C4-2B (cell line): ENCODE results near the gene DHCR7.

ENCODE experiments used
- H3K27ac ChIP-seq: fragments of 450-650 bp; 2 replicates; pipeline ENCODE4 v1.5.1; 2017
- CTCF ChIP-seq: fragments of 450-650 bp; conservative IDR thresholded peaks from 2 replicates; pipeline ENCODE4 v1.5.1; 2017; ENCODE audit warnings: mild to moderate bottlenecking
- ZFX ChIP-seq: fragments of 450-650 bp; IDR thresholded peaks from 2 replicates; pipeline ENCODE4 v1.6.1; 2017

Gene DHCR7

GRCh38 chr11:71490044-71490730 is 42.0 kb upstream of the DHCR7 start:
- H3K27ac ChIP-seq: no peak overlapping the region
- no peak for TF ChIP-seq ZFX

GRCh38 chr11:71489311-71490043 is 41.3 kb upstream of the DHCR7 start:
- H3K27ac ChIP-seq: no peak overlapping the region
- TF ChIP-seq CTCF (no peak), ZFX (no peak)

- H3K27ac ChIP-seq: no peak overlapping the region
- TF ChIP-seq CTCF (no peak), ZFX (no peak)
Observed at GRCh38 chr11:71488681-71489270, 40.6 kb upstream of the DHCR7 start.

GRCh38 chr11:71486320-71486719 is 38.1 kb upstream of the DHCR7 start:
- TF ChIP-seq CTCF (no peak), ZFX (no peak)
- H3K27ac ChIP-seq: no peak overlapping the region

GRCh38 chr11:71485466-71485865 is 37.3 kb upstream of the DHCR7 start:
- TF ChIP-seq CTCF (no peak), ZFX (no peak)
- no peak overlapping the region for H3K27ac ChIP-seq

- no peak overlapping the region for H3K27ac ChIP-seq
- no peak for TF ChIP-seq CTCF
- no peak for TF ChIP-seq ZFX
Observed at GRCh38 chr11:71485063-71485399, 36.8 kb upstream of the DHCR7 start.

- no peak overlapping the region for H3K27ac ChIP-seq
- TF ChIP-seq ZFX: no peak
- no peak for TF ChIP-seq CTCF
Observed at GRCh38 chr11:71484248-71485062, 36.3 kb upstream of the DHCR7 start.
